H54 (cell line): Measurements from ENCODE around the gene NKAIN4.
"Not testable (repeated sequence)": the region's sequence is repeated elsewhere in the genome, so short reads cannot be mapped to it uniquely, and the experiment has no call there.

ENCODE experiments used
- DNase-seq: peaks from one replicate; pipeline ENCODE4 v3.0.0; 2011; ENCODE audit warnings: low spot score, mixed read lengths; ENCODE audit not compliant: insufficient read length
- FAIRE-seq: peaks from 3 replicates; lab custom pipeline; 2011; peaks lifted over from hg19 to GRCh38; lab: Jason Lieb, UNC
- POLR2A ChIP-seq: IDR thresholded peaks from 2 replicates; pipeline ENCODE4 v1.6.1; 2011; ENCODE audit warnings: low read depth, mild to moderate bottlenecking, low read length

The NKAIN4 gene

GRCh38 chr20:63223826-63224207 is 30.4 kb downstream of the NKAIN4 start:
- no peak for DNase-seq
- FAIRE-seq, result no peak
- no peak for TF ChIP-seq POLR2A

DNA sequence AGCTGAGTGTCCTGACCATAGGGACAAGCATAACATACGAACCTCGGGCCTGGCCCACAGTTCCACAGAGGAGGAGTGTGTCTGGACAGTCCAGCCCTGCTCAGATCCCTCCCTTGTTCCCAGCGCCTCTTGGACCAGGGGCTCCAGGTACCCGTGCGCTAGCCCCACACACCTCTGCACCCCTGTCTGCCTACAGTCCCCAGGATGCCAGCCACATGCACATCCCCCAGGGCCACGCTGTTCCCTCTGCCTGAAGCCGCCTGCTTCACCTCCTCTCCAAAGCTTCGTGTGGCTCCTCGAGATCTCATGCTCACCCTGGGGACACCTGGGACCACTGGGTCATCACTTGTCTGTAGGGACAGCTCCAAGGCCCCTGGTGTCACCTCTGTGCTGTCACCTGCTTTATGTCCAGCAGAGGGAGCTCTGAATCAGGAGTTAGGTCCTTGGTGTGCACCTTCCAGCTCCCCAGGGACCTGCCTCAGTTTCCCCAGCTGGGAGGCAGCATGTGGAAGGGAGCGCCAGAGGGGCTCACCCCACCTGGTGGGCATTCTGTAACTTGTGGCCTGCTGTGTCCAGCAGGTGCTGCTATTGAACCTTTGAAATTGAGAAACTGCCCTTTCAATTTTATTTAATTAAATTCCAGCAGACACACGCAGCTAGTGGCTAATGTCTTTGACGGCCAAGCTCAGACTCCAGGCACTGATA is 31.0 kb downstream of the NKAIN4 start:
- DNase-seq (no peak), FAIRE-seq (no peak)
- no peak for TF ChIP-seq POLR2A

GRCh38 chr20:63222541-63222940 is 31.7 kb downstream of the NKAIN4 start:
- no peak for TF ChIP-seq POLR2A
- FAIRE-seq (no peak), DNase-seq (no peak)

- not testable (repeated sequence) for DNase-seq
These were observed 32.7 kb downstream of the NKAIN4 start for GRCh38 chr20:63221400-63222053.

DNA sequence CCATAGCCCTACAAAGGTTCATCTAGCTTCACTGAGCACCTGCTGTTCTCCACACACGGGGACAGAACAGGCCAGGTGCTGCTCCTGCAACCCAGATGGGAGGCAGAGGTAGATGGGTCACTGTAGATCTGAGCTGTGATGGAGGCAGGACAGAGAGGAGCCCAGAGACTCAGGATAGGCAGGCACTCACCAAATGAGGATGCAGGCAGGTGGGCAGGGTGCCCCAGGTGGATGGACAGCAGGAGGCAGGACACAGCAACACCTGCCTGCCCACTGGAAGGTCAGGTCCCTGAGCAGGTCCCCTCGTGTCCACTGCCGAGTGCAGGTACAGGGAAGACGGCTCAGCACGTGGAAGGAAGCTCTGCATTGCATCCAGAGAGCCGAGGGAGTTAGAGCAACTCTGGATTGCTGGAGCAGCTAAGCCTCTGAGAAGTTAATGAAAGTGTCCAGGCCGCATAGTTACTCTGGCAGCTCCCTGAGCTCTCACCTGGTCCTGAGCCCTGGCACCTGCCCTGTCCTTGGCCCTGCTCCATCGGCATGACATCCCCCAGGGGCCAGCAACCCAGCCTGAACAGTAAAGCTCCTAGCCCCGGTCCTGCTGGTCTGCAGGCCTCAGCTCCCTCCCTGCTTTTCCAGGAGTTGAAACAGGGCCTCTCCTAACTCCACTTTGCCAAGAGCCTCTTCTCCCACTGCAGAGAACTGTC is 33.4 kb downstream of the NKAIN4 start:
- TF ChIP-seq POLR2A, result no peak
- DNase-seq (no peak), FAIRE-seq (no peak)

More at GRCh38 chr20:63221400-63222053, 32.7 kb downstream of the NKAIN4 start:
- not testable (repeated sequence) for FAIRE-seq

GRCh38 chr20:63219866-63220521 is 34.3 kb downstream of the NKAIN4 start:
- TF ChIP-seq POLR2A, result no peak
- no peak for DNase-seq
- no peak for FAIRE-seq

DNA sequence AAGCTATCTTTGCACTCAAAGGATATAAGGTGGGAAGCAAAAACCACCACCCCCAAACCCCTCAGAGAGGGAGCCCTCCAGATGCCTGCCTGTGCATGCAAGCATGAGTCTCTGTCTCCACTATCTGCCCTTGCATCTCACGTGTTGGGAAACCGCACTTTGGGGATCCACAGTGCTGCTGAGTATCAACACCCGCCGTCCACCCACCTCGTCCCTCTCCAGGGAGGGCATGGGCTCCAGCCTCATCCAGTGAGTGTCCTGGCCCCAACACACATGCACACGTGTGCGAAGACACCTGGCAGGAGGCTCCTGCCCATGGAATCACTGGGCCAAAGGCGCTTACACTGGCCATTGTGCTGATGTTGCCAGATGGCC is 34.8 kb downstream of the NKAIN4 start:
- no peak for TF ChIP-seq POLR2A
- no peak for DNase-seq
- FAIRE-seq, result no peak

GRCh38 chr20:63218701-63219446 is 35.4 kb downstream of the NKAIN4 start:
- DNase-seq (no peak), FAIRE-seq (no peak)
- TF ChIP-seq POLR2A, result no peak

DNA sequence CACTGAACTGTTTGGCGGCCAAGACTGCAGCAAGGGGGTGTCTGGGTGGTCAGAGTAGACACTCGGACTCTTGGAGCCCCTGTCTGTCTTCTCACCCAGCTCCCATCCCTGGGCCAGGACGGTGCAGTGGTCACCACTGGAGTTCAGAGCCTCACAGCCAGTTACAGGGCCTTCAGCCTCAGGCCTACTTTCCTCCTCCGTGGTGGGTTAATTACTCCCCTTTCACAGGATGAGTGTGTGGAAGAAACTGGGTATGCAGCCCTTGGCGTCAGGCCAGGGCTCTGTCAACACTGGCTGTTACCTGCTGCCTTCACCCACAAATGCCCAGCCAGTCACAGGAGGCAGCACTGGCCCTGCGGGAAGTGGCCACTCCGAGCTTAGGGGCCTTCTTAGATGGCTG is 36.6 kb downstream of the NKAIN4 start:
- DNase-seq (no peak), FAIRE-seq (no peak)
- TF ChIP-seq POLR2A, result no peak

DNA sequence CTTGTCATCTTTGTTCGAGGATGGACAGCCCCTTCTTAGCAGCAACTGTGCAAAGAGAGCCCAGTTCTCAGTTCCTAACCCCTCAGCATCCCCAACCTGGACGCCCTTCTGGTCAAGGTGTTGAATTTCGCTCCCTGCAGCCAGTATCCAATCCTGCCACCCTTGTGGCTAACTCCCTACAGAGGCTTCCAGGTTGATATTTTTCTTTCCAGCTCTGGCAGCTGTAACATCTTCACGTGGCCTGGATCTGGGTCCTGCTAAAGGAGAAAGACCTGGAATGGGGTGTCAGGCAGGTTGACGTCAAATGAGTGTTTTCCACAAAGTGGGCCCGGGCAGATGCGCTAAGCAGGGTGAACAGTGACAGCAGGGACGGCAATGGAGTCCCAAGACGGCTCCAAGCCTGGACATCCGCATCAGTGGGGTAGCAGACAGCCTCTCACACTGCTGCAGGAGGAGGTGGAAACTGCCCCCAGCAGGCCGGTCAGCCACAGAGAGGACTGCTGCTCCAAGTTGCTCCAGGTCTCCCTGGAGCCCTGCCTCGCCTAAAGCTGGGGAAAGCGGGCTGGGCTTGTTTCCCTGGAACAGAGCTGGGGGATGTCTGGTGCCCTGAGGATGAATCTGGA is 37.3 kb downstream of the NKAIN4 start:
- DNase-seq (no peak), FAIRE-seq (no peak)
- no peak for TF ChIP-seq POLR2A

- FAIRE-seq, result no peak
- TF ChIP-seq POLR2A, result peak; percentile 79
- DNase-seq, result peak; percentile 99
These were observed 38.0 kb downstream of the NKAIN4 start, which contains the start of gene YTHDF1 for GRCh38 chr20:63216041-63216848. Gene YTHDF1 (minus strand): TSS chr20:63216131. CDS start chr20:63215892, 239 bp downstream.

GRCh38 chr20:63215101-63216040 is 38.9 kb downstream of the NKAIN4 start:
- peak; percentile 78 for DNase-seq
- FAIRE-seq, result no peak
- no peak for TF ChIP-seq POLR2A
